Measurements from ENCODE around the gene RHCE. TPM values are rescaled to one million over a fixed set of nuclear protein-coding genes. Genes with fewer than 3 reads are reported as not detected.

RHCE gene
- total and polyA plus RNA-seq, 2 of the 8 experiments (the other 6 are each of a cell fraction or from before 2014, with no cell fraction given), result 0.23 to 0.50 TPM

- H3K9ac ChIP-seq (replicated peaks in 1 of 4; ENCODE audit: extremely low read depth in 1 of 4, low read depth in 3 of 4, low read length in 3 of 4), result peak overlapping the region in 3 of 4 experiments; percentile 51 to 80 (median 65); a peak in 5 of 7 replicates
- ChIA-PET POLR2A (ENCODE audit: partially characterized antibody) (interaction anchor here (0.7 to 2.7 kb wide), 8 partner anchors 10 to 1752 kb away, joined by 3 to 7 read pairs (median 3); partner anchors contain the start of genes MTFR1L and SYF2), CTCF (ENCODE audit: partially characterized antibody) (interaction anchor here (1.1 kb wide), 1 partner anchor 56 kb away, joined by 3 read pairs; no protein-coding TSS in a partner anchor)
- H3K56ac ChIP-seq (replicated peaks; ENCODE audit: insufficient read length, low read depth, low read length), result no peak overlapping the region
- H3K4me3 ChIP-seq (ENCODE audit: extremely low read depth in 1 of 4, insufficient read depth in 2 of 4, low read depth in 3 of 4, low read length in 4 of 4), result peak overlapping the region; percentile 62 to 90 (median 69)
- H4K8ac ChIP-seq (ENCODE audit: extremely low read depth, insufficient read depth, low read length), result no peak overlapping the region; the same call in 1 of the 2 replicates
- H3K23ac ChIP-seq (ENCODE audit: insufficient read length), result no peak overlapping the region
- FAIRE-seq (no peak), DNase-seq (ENCODE audit: low read depth in 1 of 2, low spot score in 2 of 2) (peak in 1 of 2 experiments; percentile 61)
- no peak overlapping the region for H3K4ac ChIP-seq (replicated peaks; ENCODE audit: insufficient read length, low read depth, low read length)
- H3K23me2 ChIP-seq (ENCODE audit: low read depth, low read length), result peaks cover 3% of the 10 kb centered on the region; the same call in 1 of the 2 replicates
- H2BK15ac ChIP-seq (ENCODE audit: low read length), result no peak overlapping the region
- H3K36me3 ChIP-seq (ENCODE audit: control insufficient read depth in 2 of 4, insufficient read depth in 4 of 4, low read length in 3 of 4), result no peaks in the 10 kb centered on the region
- H3K9me3 ChIP-seq (ENCODE audit: insufficient read depth in 2 of 2, low read depth in 1 of 2, low read length in 1 of 2), result no peaks in the 10 kb centered on the region
- 0% methylated on average over 35 of the region's 89 CpGs; no CpG with 5 or more reads in 1 of the 2 experiments for WGBS, 2 experiments (ENCODE audit: extremely low coverage in 1 of 2, insufficient coverage in 1 of 2, insufficient read length in 1 of 2, insufficient replicate concordance in 2 of 2, low coverage in 1 of 2, low lambda C conversion rate in 2 of 2, missing lambda C conversion rate in 1 of 2)
- H3K4me2 ChIP-seq (ENCODE audit: insufficient read depth in 1 of 2, low read depth in 2 of 2, low read length in 2 of 2), result peak overlapping the region; percentile 59 to 74
- no peak overlapping the region for H2BK20ac ChIP-seq (ENCODE audit: low read length)
- no peak overlapping the region for H2AK5ac ChIP-seq (ENCODE audit: low read depth, low read length)
- H3K27me3 ChIP-seq (replicated peaks in 1 of 4; ENCODE audit: control insufficient read depth in 3 of 4, extremely low read depth in 1 of 4, insufficient read depth in 3 of 4, low read length in 3 of 4), result no peaks in the 10 kb centered on the region; a peak in 2 of 7 replicates
- no peak overlapping the region for H2BK120ac ChIP-seq (replicated peaks; ENCODE audit: low read depth, low read length)
- no peak overlapping the region for H2BK5ac ChIP-seq (ENCODE audit: low read depth, low read length)
- no peaks in the 10 kb centered on the region for H3K79me1 ChIP-seq (ENCODE audit: low read depth, low read length)
- H4K20me1 ChIP-seq (replicated peaks in 1 of 2; ENCODE audit: control insufficient read depth in 1 of 2, insufficient read depth in 2 of 2, low read length in 2 of 2), result peaks cover 0 to 3% of the 10 kb centered on the region in 2 experiments
- H2AFZ ChIP-seq (ENCODE audit: low read length), result no peak overlapping the region
- no peak overlapping the region for H2BK12ac ChIP-seq (ENCODE audit: low read depth, low read length)
- 0 out of 7 replicates have a peak, but pooled peaks cover 0 to 3% (median 0%) of the 10 kb centered on the region in 4 experiments for H3K4me1 ChIP-seq (replicated peaks in 1 of 4; ENCODE audit: control insufficient read depth in 3 of 4, insufficient read depth in 4 of 4, low read length in 3 of 4)
- no peak overlapping the region for H4K5ac ChIP-seq (ENCODE audit: insufficient read length, low read depth, low read length)
- H3K27ac ChIP-seq (ENCODE audit: low read depth, low read length), result 0 out of 2 replicates have a peak overlapping the region, but pooled peaks have one; percentile 14
- H4K91ac ChIP-seq (replicated peaks; ENCODE audit: insufficient read length, low read length), result no peak overlapping the region
- no peak overlapping the region for H3K14ac ChIP-seq (ENCODE audit: insufficient read length)
- no peak overlapping the region for H3K18ac ChIP-seq (ENCODE audit: extremely low read depth, low read length)
- peaks cover 0 to 42% of the 10 kb centered on the region in 2 experiments; a peak in 3 of 4 replicates for H3K79me2 ChIP-seq (ENCODE audit: control insufficient read depth in 1 of 2, insufficient read depth in 2 of 2, low read length in 2 of 2)
- no peak for TF ChIP-seq CEBPB (IDR thresholded peaks at IDR 0.05; ENCODE audit: low read depth, low read length)
- TF ChIP-seq SUZ12 (IDR thresholded peaks at IDR 0.05; ENCODE audit: low read length), result no peak
- peak; percentile 54; the same call in 1 of the 2 replicates for TF ChIP-seq PHF8 (conservative IDR thresholded peaks at IDR 0.05; ENCODE audit: low read depth, low read length)
- TF ChIP-seq GABPA (IDR thresholded peaks at IDR 0.05; ENCODE audit: borderline replicate concordance, insufficient read depth, low read length), result no peak
- TF ChIP-seq HDAC2 (IDR thresholded peaks at IDR 0.05; ENCODE audit: borderline replicate concordance in 1 of 2, low read depth in 2 of 2, low read length in 2 of 2), result 0 out of 4 replicates have a peak, but pooled peaks of 1 of the 2 experiments have one; percentile 54
- TF ChIP-seq TBP (IDR thresholded peaks at IDR 0.05; ENCODE audit: low read depth, low read length), result no peak
- no peak for TF ChIP-seq ATF2 (IDR thresholded peaks at IDR 0.05; ENCODE audit: low read length)
- no peak for TF ChIP-seq BACH1 (IDR thresholded peaks at IDR 0.05; ENCODE audit: low read length)
These were observed 10.6 kb upstream of the RHCE start for GRCh38 chr1:25430967-25431881.

Data from H1 (cell line).